Non-pigmented ciliary epithelial cell (primary cell): ENCODE results near the gene VAV2.

Source experiments
- DNase-seq: peaks from one replicate; pipeline ENCODE4 v3.0.0-alpha.2; 2010; ENCODE audit warnings: low read depth

VAV2 gene

GRCh38 chr9:133851693-133852092, 140.4 kb downstream of the VAV2 start:
- DNase-seq, result no peak

- DNase-seq, result no peak
These were observed 141.2 kb downstream of the VAV2 start for GRCh38 chr9:133850937-133851336.

- DNase-seq, result no peak
These were observed 142.0 kb downstream of the VAV2 start for GRCh38 chr9:133850161-133850560.

GRCh38 chr9:133849110-133849670, 142.9 kb downstream of the VAV2 start:
- no peak for DNase-seq

- no peak for DNase-seq
These were observed 143.5 kb downstream of the VAV2 start for GRCh38 chr9:133848471-133849109.

GRCh38 chr9:133846483-133847090, 145.5 kb downstream of the VAV2 start:
- DNase-seq, result no peak

GRCh38 chr9:133845440-133845839, 146.7 kb downstream of the VAV2 start:
- DNase-seq, result peak; percentile 5

- DNase-seq, result no peak
These were observed 147.2 kb downstream of the VAV2 start for GRCh38 chr9:133844881-133845410.

- no peak for DNase-seq
These were observed 147.7 kb downstream of the VAV2 start for GRCh38 chr9:133844398-133844784.

- no peak for DNase-seq
These were observed 148.2 kb downstream of the VAV2 start for GRCh38 chr9:133843751-133844397.

GRCh38 chr9:133843250-133843649, 148.9 kb downstream of the VAV2 start:
- DNase-seq, result no peak

GRCh38 chr9:133842721-133843227, 149.3 kb downstream of the VAV2 start:
- no peak for DNase-seq

- DNase-seq, result no peak
These were observed 149.9 kb downstream of the VAV2 start for GRCh38 chr9:133842174-133842573.

GRCh38 chr9:133841167-133841812, 150.8 kb downstream of the VAV2 start:
- no peak for DNase-seq

GRCh38 chr9:133839822-133840329, 152.2 kb downstream of the VAV2 start:
- no peak for DNase-seq

- no peak for DNase-seq
These were observed 153.1 kb downstream of the VAV2 start for GRCh38 chr9:133838859-133839507.

- no peak for DNase-seq
These were observed 154.2 kb downstream of the VAV2 start for GRCh38 chr9:133837627-133838597.

GRCh38 chr9:133836818-133837217, 155.3 kb downstream of the VAV2 start:
- no peak for DNase-seq

GRCh38 chr9:133836001-133836758, 155.9 kb downstream of the VAV2 start:
- DNase-seq, result no peak
